ENCODE data around the gene ATP7A. TPM values are rescaled to one million over a fixed set of nuclear protein-coding genes. Genes with fewer than 3 reads are reported as not detected.

ATP7A gene
- total RNA-seq, 2 experiments from 2014 or later, result 4.7 to 7.2 TPM

DNA sequence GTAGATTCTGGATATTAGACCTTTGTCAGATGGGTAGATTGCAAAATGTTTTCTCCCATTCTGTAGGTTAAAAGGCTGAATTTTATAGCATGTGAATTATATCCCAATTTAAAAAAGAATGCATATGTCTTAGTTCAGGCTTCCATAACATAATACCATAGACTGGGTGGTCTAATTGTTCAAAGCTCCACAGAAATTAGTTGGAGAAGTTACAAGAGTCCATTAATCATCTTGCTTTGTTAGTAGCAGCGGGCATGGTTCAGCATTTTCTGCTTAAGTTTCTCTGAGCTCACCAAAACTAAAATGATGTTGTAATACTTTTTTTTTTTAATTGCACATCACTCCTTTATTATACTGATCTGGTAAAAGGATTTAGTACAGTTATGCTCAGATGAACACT lies 57.1 kb downstream of the ATP7A start:
- H2AFZ ChIP-seq (ENCODE audit: low read length), result no peak overlapping the region
- ChIA-PET POLR2A (no interaction called here), CTCF (ENCODE audit: unreplicated experiment) (no interaction called here)
- no peaks in the 10 kb centered on the region for H4K20me1 ChIP-seq (ENCODE audit: insufficient read depth, low read length)
- no peaks in the 10 kb centered on the region for H3K9me3 ChIP-seq (ENCODE audit: low read length)
- no peak overlapping the region for H3K4me3 ChIP-seq (ENCODE audit: low read depth, low read length, poor library complexity, severe bottlenecking)
- no peak for DNase-seq (ENCODE audit: low spot score)
- no peak overlapping the region for H3K4me2 ChIP-seq (ENCODE audit: low read length)
- H3K4me1 ChIP-seq (ENCODE audit: insufficient read depth, low read length, poor library complexity, severe bottlenecking), result no peaks in the 10 kb centered on the region
- H3K36me3 ChIP-seq (ENCODE audit: insufficient read depth, low read length), result no peaks in the 10 kb centered on the region
- H3K79me2 ChIP-seq (ENCODE audit: insufficient read depth, low read depth, low read length), result no peaks in the 10 kb centered on the region
- no TSS peak for BruUV-seq (replicated peaks)
- no peaks in the 10 kb centered on the region for H3K9me2 ChIP-seq (ENCODE audit: insufficient read depth, low read length)
- H3K27ac ChIP-seq (ENCODE audit: low read depth, low read length, poor library complexity, severe bottlenecking), result no peak overlapping the region
- TF ChIP-seq, protein P1, sequence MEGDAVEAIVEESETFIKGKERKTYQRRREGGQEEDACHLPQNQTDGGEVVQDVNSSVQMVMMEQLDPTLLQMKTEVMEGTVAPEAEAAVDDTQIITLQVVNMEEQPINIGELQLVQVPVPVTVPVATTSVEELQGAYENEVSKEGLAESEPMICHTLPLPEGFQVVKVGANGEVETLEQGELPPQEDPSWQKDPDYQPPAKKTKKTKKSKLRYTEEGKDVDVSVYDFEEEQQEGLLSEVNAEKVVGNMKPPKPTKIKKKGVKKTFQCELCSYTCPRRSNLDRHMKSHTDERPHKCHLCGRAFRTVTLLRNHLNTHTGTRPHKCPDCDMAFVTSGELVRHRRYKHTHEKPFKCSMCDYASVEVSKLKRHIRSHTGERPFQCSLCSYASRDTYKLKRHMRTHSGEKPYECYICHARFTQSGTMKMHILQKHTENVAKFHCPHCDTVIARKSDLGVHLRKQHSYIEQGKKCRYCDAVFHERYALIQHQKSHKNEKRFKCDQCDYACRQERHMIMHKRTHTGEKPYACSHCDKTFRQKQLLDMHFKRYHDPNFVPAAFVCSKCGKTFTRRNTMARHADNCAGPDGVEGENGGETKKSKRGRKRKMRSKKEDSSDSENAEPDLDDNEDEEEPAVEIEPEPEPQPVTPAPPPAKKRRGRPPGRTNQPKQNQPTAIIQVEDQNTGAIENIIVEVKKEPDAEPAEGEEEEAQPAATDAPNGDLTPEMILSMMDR (conservative IDR thresholded peaks at IDR 0.05; ENCODE audit: low read length), result no peak
- TF ChIP-seq EZH2phosphoT487 (IDR thresholded peaks at IDR 0.05; ENCODE audit: borderline replicate concordance, low read depth, low read length), result no peak
- intact Hi-C loops (cut with micrococcal nuclease; ENCODE audit: unreplicated experiment), result no loop called here

DNA sequence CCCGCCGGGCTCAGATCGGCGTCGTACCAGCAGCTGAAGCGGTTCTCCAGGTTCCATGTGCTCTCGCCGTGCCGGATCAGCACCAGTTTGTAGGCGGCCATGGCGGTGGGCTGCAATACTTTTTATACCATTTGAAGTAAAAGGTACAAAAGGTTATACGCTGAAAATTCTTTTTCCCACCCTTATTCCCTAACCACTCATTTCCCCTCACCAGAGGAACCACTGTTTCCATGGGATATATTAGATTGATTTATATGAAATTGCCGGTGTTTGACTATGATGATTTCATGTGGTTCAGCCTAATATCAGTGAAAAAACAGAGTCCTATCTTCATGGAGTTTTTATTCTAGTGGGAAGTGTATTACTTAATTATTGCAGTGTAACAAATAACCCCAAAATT lies 59.0 kb downstream of the ATP7A start, which contains the start of gene PGAM4:
Gene PGAM4 (minus strand): TSS at position 101 of the 400 bp plus-strand sequence. CDS start 0 bp downstream, at position 101.
- intact Hi-C loops (cut with micrococcal nuclease; ENCODE audit: unreplicated experiment), result no loop called here
- no peak within 1 kb of the TSS for H3K4me3 ChIP-seq (ENCODE audit: low read depth, low read length, poor library complexity, severe bottlenecking)
- H3K27ac ChIP-seq (ENCODE audit: low read depth, low read length, poor library complexity, severe bottlenecking), result no peak within 1 kb of the TSS
- no peak within 1 kb of the TSS for H3K4me2 ChIP-seq (ENCODE audit: low read length)
- H3K36me3 ChIP-seq (ENCODE audit: insufficient read depth, low read length), result no peaks in the 10 kb centered on the region
- no peak for TF ChIP-seq EZH2phosphoT487 (IDR thresholded peaks at IDR 0.05; ENCODE audit: borderline replicate concordance, low read depth, low read length)
- DNase-seq (ENCODE audit: low spot score), result no peak
- no TSS peak for BruUV-seq (replicated peaks)
- H3K79me2 ChIP-seq (ENCODE audit: insufficient read depth, low read depth, low read length), result no peaks in the 10 kb centered on the region
- H2AFZ ChIP-seq (ENCODE audit: low read length), result no peak within 1 kb of the TSS
- ChIA-PET POLR2A (no interaction called here), CTCF (ENCODE audit: unreplicated experiment) (no interaction called here)
- no peaks in the 10 kb centered on the region for H4K20me1 ChIP-seq (ENCODE audit: insufficient read depth, low read length)
- H3K9me3 ChIP-seq (ENCODE audit: low read length), result no peaks in the 10 kb centered on the region
- H3K9me2 ChIP-seq (ENCODE audit: insufficient read depth, low read length), result no peaks in the 10 kb centered on the region
- H3K4me1 ChIP-seq (ENCODE audit: insufficient read depth, low read length, poor library complexity, severe bottlenecking), result no peaks in the 10 kb centered on the region

- Histone ChIP-seq H3K36me3 (ENCODE audit: insufficient read depth, low read length) (no peaks in the 10 kb centered on the region), H3K4me1 (ENCODE audit: insufficient read depth, low read length, poor library complexity, severe bottlenecking) (no peaks in the 10 kb centered on the region), H3K79me2 (ENCODE audit: insufficient read depth, low read depth, low read length) (no peaks in the 10 kb centered on the region), H3K27ac (ENCODE audit: low read depth, low read length, poor library complexity, severe bottlenecking) (no peak overlapping the region), H2AFZ (ENCODE audit: low read length) (no peak overlapping the region), H4K20me1 (ENCODE audit: insufficient read depth, low read length) (no peaks in the 10 kb centered on the region), H3K9me2 (ENCODE audit: insufficient read depth, low read length) (no peaks in the 10 kb centered on the region), H3K9me3 (ENCODE audit: low read length) (no peaks in the 10 kb centered on the region), H3K4me2 (ENCODE audit: low read length) (no peak overlapping the region), H3K4me3 (ENCODE audit: low read depth, low read length, poor library complexity, severe bottlenecking) (no peak overlapping the region)
- CTCF ChIA-PET (ENCODE audit: unreplicated experiment), result no interaction called here
- intact Hi-C loops (cut with micrococcal nuclease; ENCODE audit: unreplicated experiment), result no loop called here
- TF ChIP-seq, protein P1 (conservative IDR thresholded peaks at IDR 0.05; ENCODE audit: low read length), result no peak
- TF ChIP-seq EZH2phosphoT487 (IDR thresholded peaks at IDR 0.05; ENCODE audit: borderline replicate concordance, low read depth, low read length), result no peak
- POLR2A ChIA-PET, result interaction anchor here (1.3 kb wide), 1 partner anchor 12 kb away, joined by 3 read pairs; no protein-coding TSS in a partner anchor
- DNase-seq (ENCODE audit: low spot score), result no peak
- BruUV-seq (replicated peaks), result no TSS peak
Observed at GRCh38 chrX:77975755-77976154, 65.3 kb downstream of the ATP7A start.
